RWPE1 (cell line): ENCODE data around the gene CENPB.

Experiments
- CTCF ChIA-PET: fragments of 350-600 bp; sonication (Branson Sonifier 250); formaldehyde crosslinking; extraction: SDS; loops from one replicate; lab custom pipeline; 2021; lab: Yijun Ruan, JAX
- POLR2A ChIA-PET: fragments of 400-600 bp; formaldehyde crosslinking; extraction: SDS; loops from one replicate; lab custom pipeline; 2020; ENCODE audit warnings: antibody characterized with exemption; ENCODE audit not compliant: low non-redundant PET; lab: Yijun Ruan, JAX
- DNase-seq: peaks from one replicate; pipeline ENCODE4 v3.0.0; 2012; ENCODE audit warnings: low spot score
- H3K27ac ChIP-seq: fragments of 450-650 bp; 2 replicates; pipeline ENCODE4 v1.5.1; 2017
- TF ChIP-seq, protein P1 (sequence below): fragments of 450-650 bp; conservative IDR thresholded peaks from 2 replicates; pipeline ENCODE4 v1.5.1; 2017; ENCODE audit warnings: low read depth, mild to moderate bottlenecking

Gene CENPB

DNA sequence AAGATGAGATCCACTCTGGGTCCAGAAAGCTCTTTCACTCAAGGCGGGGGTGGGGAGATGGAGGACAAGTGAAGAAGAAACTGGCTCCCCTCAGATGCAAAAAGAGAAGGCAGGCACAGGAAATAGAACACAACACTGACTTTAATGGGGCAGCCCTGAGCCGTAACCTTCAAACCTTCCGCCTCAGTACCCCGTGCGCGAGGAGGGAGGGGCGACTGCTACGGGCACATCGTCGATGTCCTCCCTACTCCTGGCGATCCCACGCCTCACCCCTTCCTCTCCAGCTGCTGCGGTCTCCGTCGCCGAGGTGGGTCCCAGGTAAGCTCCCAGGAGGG lies 9.2 kb downstream of the CENPB start:
- ChIA-PET POLR2A (no interaction called here), CTCF (interaction anchor here (0.9 to 3.4 kb wide), 2 partner anchors 9 to 101 kb away, joined by 5 to 18 read pairs; no protein-coding TSS in a partner anchor)
- DNase-seq, result no peak
- TF ChIP-seq, protein P1, sequence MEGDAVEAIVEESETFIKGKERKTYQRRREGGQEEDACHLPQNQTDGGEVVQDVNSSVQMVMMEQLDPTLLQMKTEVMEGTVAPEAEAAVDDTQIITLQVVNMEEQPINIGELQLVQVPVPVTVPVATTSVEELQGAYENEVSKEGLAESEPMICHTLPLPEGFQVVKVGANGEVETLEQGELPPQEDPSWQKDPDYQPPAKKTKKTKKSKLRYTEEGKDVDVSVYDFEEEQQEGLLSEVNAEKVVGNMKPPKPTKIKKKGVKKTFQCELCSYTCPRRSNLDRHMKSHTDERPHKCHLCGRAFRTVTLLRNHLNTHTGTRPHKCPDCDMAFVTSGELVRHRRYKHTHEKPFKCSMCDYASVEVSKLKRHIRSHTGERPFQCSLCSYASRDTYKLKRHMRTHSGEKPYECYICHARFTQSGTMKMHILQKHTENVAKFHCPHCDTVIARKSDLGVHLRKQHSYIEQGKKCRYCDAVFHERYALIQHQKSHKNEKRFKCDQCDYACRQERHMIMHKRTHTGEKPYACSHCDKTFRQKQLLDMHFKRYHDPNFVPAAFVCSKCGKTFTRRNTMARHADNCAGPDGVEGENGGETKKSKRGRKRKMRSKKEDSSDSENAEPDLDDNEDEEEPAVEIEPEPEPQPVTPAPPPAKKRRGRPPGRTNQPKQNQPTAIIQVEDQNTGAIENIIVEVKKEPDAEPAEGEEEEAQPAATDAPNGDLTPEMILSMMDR, result no peak
- peak overlapping the region; percentile 3; the same call in 1 of the 2 replicates for H3K27ac ChIP-seq

DNA sequence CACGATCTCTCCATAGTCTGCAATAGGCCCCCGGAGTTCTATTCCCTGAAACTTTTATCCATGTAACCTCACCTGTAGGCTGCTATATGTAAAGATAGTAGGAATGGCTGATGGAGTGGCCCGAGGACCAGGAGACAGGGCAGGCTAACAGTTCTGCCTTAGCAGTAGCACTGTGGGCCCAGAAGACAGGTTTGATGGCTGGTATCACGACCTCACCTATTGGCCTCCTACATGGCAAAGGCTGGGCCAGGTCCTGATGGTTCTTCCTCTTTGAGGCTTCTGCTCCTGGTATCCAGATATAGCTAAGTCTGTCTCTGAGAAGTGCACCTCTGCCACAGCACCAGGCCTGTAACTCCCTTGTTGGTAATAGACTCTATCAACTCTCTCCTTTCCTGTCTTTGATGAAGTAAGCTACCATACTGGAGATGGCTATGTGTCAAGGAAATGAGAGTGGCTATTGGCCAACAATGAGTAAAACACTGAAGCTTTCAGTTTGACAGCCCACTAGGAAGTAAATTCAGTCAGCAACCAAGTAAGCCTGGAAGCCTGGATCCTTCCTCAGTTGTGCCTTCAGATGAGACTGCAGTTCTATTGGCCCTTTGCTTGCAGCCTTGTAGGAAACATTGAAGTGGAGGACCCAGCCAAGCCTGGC lies 11.0 kb downstream of the CENPB start:
- ChIA-PET CTCF (no interaction called here), POLR2A (no interaction called here)
- DNase-seq, result no peak
- no peak overlapping the region for H3K27ac ChIP-seq
- TF ChIP-seq, protein P1, result no peak

DNA sequence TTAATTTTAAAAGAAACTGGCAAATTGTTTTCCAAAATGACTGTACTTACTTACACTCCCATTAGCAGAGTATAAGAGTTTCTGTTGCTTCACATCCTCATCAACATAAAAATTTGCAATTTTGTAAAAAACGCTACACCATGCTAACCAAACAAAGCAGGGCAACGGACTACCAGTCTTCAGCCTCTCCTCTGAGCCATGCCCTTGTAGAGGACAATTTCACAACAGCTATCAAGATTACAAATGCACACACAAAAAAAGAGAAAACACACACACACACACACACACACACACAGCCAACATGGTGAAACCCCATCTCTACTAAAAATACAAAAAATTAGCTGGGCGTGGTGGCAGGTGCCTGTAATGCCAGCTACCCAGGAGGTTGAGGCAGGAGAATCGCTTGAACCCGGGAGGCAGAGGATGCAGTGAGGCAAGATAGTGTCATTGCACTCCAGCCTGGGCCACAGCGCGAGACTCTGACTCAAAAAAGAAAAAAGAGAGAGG lies 14.9 kb downstream of the CENPB start:
- CTCF ChIA-PET, result interaction anchor here (0.8 kb wide), 1 partner anchor 10 kb away, joined by 4 read pairs; no protein-coding TSS in a partner anchor
- DNase-seq, result no peak
- TF ChIP-seq, protein P1, result no peak
- H3K27ac ChIP-seq, result no peak overlapping the region
- POLR2A ChIA-PET, result no interaction called here

DNA sequence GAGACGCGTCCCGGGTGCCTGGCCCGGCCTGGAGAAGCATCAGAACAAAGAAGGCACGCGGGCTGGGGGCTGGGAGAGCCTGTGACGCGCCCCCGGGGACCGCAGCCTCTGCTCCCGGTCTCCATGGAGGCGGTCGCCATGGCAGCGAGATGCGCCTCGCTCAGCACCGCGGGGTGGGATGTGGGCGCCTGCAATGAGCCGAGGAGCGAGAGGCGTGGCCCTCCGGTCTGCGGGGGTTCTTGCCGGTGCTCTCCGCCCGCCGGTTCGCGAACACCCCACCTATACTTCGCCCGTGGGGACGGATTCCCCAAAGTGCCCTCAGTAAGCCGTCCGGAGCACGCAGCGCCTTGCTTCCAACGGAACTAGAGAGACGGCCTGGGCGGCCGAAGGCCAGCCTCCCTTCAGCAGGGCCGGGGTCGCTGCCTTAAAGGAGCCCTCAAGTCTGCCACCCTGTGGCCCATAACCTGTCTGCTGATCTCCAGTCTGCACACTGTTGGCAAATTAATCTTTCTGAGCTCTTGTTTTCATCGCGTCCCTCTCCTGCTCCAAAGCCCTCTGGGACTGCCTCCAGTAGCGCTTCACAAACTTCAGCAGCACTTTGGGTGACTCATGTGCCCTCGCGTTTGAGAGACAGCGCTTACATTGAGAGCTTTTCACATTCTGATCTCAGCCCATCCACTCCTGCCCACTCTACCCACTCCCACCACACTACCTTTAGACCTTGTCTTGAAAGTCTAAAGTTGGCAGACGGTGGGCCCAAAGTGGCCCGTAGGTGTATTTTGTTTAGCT lies 18.0 kb downstream of the CENPB start:
- DNase-seq, result peak; percentile 67
- ChIA-PET POLR2A (interaction anchor here (0.7 to 1.6 kb wide), 2 partner anchors 13 to 105 kb away, joined by 3 read pairs; partner anchors contain the start of gene SPEF1), CTCF (interaction anchor here (0.6 to 2.4 kb wide), 16 partner anchors 9 to 659 kb away, joined by 3 to 10 read pairs (median 4); partner anchors contain the start of genes CENPB and SPEF1)
- TF ChIP-seq, protein P1, result peak; percentile 73
- peak overlapping the region; percentile 90 for H3K27ac ChIP-seq

DNA sequence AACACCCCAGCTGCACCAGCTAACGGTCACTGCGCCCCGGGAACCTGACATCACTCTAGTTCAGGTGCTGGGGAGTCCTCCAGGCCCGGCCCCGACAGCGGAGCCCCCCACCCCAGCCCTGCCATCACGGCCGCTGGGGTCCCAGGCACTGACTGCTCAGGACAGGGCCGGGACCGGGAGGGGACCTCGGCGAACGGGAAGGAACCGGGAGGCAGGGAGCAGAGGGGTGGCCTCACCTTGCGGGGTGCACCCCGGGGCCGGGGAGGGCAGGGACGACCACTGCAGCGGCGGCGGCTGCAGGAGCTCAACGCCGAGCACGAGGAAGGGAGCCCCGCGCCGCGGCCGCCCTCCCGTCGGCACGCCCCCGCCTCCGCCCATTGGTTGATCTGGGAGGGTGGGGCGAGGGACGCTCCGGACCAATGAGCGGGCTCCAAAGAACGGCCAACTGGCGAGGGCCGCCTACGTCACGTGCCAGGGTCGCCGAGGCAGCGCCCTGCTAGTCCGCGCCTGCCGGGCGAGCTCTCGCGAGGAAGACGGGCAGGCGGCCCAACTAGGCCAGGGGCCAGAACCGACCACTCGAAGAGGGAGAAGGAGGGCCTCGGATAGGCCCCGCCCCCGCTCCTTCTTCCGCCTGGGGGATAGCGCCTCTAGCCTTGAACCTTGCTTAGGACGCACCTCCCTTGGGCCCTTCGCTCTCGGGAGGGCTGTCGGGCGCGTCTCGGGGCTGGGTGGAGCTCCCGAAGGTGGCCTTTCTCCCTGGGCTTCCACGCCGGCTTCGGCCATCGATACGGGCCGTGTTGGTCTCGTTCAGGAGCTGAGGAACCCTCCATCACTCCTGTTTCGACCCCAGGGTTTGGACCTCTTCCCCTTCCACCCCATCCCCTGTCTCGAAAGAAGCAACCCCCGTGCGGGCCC lies 18.9 kb downstream of the CENPB start, which contains the start of gene ADISSP:
Gene ADISSP (minus strand): TSS at position 327 of the 915 bp plus-strand sequence. CDS start 7,653 bp downstream, outside the sequence.
- ChIA-PET CTCF (interaction anchor here (0.6 to 2.4 kb wide), 11 partner anchors 9 to 424 kb away, joined by 3 to 10 read pairs (median 4); partner anchors contain the start of genes CENPB and SPEF1), POLR2A (interaction anchor here (0.6 to 1.6 kb wide), 5 partner anchors 10 to 110 kb away, joined by 3 to 9 read pairs (median 4); partner anchors contain the start of gene SPEF1)
- peak; percentile 100 for DNase-seq
- H3K27ac ChIP-seq, result peak within 1 kb of the TSS; percentile 90
- TF ChIP-seq, protein P1, result no peak
